T47D (cell line): ENCODE measurements around the gene CCK.

ENCODE experiments used
- DNase-seq, 2 experiments: peaks; one replicate each; pipeline versions ENCODE4 v3.0.0 to v3.0.0-alpha.2; 2011 to 2012; ENCODE audit warnings: low read depth in 1 of 2, low spot score in 1 of 2
- JUND ChIP-seq: IDR thresholded peaks from 2 replicates; pipeline ENCODE4 v1.6.1; 2012; ENCODE audit warnings: low read depth
- in situ Hi-C: cut with HindIII; loops from 2 replicates; pipeline ENCODE4 v1.10.0; 2016; ENCODE audit warnings: low sequenced_read_pairs, low pct_unique_long_range_greater_than_20kb

CCK gene

GRCh38 chr3:42214565-42215283 lies 51.3 kb downstream of the CCK start:
- TF ChIP-seq JUND: no peak
- no peak for DNase-seq
- in situ Hi-C loops: no loop called here

DNA sequence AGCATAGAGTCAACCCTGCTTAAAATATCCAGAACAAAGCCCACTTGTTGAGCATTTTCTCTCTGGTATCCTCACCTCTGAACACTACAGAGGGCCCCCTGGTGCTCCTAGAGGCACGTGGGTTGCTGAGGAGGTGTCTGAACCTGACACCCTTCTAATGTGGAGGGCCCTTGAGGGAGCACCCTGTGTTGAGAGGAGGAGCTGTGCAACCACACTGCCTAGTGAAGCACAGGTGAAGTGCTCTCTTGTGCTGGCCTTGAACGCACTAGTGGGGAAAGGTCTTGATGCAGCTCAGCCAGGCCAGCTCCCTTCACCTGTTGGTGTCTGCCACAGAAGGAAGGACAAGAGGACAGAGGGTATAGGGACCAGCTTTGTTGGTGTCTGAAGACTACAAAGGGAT lies 51.9 kb downstream of the CCK start:
- DNase-seq: no peak
- in situ Hi-C loops: no loop called here
- TF ChIP-seq JUND: no peak

DNA sequence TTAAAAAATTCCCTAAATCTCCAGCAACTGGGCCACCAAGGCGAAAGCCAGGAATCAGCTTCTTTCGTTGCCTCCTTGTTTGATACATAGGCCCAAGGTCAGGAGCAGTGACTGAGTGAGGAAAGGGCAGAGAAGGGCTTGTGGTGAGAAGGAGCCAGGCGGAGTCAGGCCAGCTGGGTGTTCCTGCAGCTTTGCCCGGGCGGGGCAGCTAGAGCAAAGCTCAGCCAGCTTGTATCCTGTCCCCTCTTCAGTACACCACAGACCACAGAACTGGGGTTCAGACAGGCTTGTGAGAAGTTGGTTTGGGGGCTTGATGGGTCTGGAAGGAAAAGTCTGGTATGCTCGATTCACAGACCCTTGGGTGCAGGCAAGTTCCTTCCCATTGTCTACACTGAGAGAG lies 52.6 kb downstream of the CCK start:
- in situ Hi-C loops: no loop called here
- TF ChIP-seq JUND: no peak
- DNase-seq: no peak

DNA sequence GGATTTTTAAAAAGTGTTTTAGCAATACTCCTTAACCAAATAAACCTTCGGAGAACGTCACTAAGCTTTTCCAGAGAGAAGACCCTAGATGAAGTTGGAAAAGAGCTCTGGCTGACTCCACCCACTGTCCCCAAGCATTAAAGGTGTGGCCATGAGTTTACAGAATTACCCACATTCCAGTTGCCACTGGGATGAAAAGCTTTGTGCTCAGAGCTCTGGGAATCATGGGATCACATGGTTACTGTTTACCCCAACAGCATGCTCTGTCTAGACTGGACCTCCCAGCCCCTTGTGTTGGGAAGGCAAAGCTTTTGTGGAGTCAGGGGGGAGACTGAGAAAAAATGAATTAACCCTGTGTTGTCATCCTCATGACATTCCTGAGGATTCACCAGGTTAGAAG lies 55.3 kb downstream of the CCK start:
- DNase-seq: no peak
- in situ Hi-C loops: no loop called here
- no peak for TF ChIP-seq JUND

DNA sequence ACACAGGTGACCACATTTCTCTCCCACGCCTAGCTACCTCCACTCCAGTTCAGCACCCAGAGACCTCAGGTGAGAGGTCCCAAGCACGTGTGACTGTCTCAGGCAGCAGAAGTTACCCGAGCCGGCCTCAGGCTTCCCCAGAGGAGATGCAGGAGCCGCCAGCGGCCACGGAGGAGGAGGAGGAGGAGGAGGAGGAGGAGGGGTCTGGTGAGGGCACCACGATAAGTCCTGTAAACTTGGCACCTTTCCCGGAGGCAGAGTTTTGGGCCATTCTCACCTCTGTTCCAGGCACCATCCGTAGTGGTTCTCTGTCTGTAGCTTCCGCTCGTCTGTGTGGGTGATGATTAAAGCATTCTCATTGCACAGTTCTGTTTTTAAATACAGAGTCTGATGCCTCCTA lies 56.1 kb downstream of the CCK start:
- in situ Hi-C loops: no loop called here
- no peak for TF ChIP-seq JUND
- DNase-seq: no peak
